Activated CD4-positive, alpha-beta T cell treated with anti-CD3 and anti-CD28 coated beads, Interleukin-2, Interleukin-6, amounts not matched to agents 100 ng/mL and 50 ng/mL, durations not matched to agents 16 hours and 8 hours (primary cell): ENCODE measurements around the gene RIC3.
A peak's percentile ranks its signal among the peaks of the same experiment; 100 is the strongest.

Experiments used
- DNase-seq: peaks from one replicate; pipeline ENCODE4 v3.0.0-alpha.2; 2020

The RIC3 gene

GRCh38 chr11:8102296-8102915 is 66.4 kb downstream of the RIC3 start:
- DNase-seq, result no peak

GRCh38 chr11:8101421-8101820 is 67.4 kb downstream of the RIC3 start:
- DNase-seq, result no peak

- DNase-seq, result no peak
Measured at GRCh38 chr11:8100605-8101004, 68.2 kb downstream of the RIC3 start.

GRCh38 chr11:8100158-8100557 is 68.7 kb downstream of the RIC3 start:
- DNase-seq, result no peak

- DNase-seq, result peak; percentile 75
Measured at GRCh38 chr11:8099291-8099899, 69.4 kb downstream of the RIC3 start.

GRCh38 chr11:8098879-8099278 is 69.9 kb downstream of the RIC3 start:
- DNase-seq, result no peak

GRCh38 chr11:8098361-8098760 is 70.5 kb downstream of the RIC3 start:
- no peak for DNase-seq

GRCh38 chr11:8097926-8098325 is 70.9 kb downstream of the RIC3 start:
- DNase-seq, result no peak

- DNase-seq, result no peak
Measured at GRCh38 chr11:8097468-8097867, 71.4 kb downstream of the RIC3 start.

GRCh38 chr11:8097062-8097461 is 71.8 kb downstream of the RIC3 start:
- DNase-seq, result no peak

GRCh38 chr11:8096575-8096974 is 72.2 kb downstream of the RIC3 start:
- no peak for DNase-seq

- DNase-seq, result no peak
Measured at GRCh38 chr11:8095806-8096522, 72.9 kb downstream of the RIC3 start.

- DNase-seq, result no peak
Measured at GRCh38 chr11:8095371-8095770, 73.5 kb downstream of the RIC3 start.

GRCh38 chr11:8094656-8095055 is 74.2 kb downstream of the RIC3 start:
- no peak for DNase-seq

- no peak for DNase-seq
Measured at GRCh38 chr11:8093931-8094575, 74.8 kb downstream of the RIC3 start.

GRCh38 chr11:8092587-8093424 is 76.0 kb downstream of the RIC3 start:
- peak; percentile 63 for DNase-seq

- no peak for DNase-seq
Measured at GRCh38 chr11:8091721-8092120, 77.1 kb downstream of the RIC3 start.

GRCh38 chr11:8090756-8091155 is 78.1 kb downstream of the RIC3 start:
- peak; percentile 38 for DNase-seq

- no peak for DNase-seq
Measured at GRCh38 chr11:8089791-8090510, 78.9 kb downstream of the RIC3 start.

- no peak for DNase-seq
Measured at GRCh38 chr11:8087756-8088155, 81.1 kb downstream of the RIC3 start.

GRCh38 chr11:8087185-8087584 is 81.6 kb downstream of the RIC3 start:
- no peak for DNase-seq

- no peak for DNase-seq
Measured at GRCh38 chr11:8086571-8086970, 82.3 kb downstream of the RIC3 start.
